ENCODE data around the gene NLRP3.
"Not testable (repeated sequence)": the region's sequence is repeated elsewhere in the genome, so short reads cannot be mapped to it uniquely, and the experiment has no call there.

Gene NLRP3

DNA sequence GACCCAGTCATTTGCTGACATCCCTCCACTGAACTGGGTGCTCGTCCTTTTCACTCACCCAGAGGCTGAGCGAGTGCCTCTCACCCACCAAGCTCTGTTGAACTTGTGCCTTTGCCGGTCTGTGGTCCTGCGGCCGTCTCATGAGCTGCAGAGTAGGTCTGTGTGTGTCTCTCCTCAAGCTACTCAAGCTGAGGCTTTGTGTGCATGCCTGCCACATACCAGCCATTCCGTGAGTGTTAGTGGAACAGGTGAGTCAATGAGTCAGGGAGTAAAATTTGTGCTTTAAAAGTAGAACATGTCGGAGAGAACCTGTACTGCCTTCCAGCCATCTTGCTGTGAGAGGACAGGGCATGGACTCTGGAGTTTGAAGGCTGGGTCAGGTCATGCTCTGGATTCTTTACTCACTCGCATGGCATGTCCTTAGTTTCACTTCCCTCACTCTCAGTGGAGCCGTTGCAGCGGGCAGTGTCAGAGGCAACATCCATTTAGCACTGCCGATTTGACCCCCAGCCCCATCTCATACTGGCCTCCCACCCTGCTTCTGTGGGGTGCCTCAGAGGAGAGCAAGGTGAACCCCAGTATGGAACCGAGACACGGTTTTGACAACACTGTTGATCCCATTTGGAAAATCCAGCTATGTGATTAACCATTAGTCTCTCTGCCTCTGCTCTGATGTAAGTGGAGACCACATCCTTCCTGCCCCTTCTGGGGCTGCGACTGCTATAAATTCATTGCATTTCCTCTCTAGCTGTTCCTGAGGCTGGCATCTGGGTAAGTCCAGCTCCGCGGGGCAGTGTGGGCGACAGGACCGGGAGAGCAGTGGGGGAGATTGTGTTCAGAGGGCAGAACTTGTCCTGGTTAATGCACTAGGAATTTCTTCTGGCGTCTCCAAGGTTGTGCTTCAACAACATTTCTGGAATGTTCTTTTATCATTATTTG is at the start of gene NLRP3:
TSS of gene NLRP3 (plus strand) at position 751 of the 939 bp plus-strand sequence. CDS start 2,628 bp downstream, outside the sequence.
- H3K27ac ChIP-seq: no peak within 1 kb of the TSS
- H3K27me3 ChIP-seq (ENCODE audit: insufficient read depth, low read depth): no peaks in the 10 kb centered on the region
- H3K4me2 ChIP-seq: no peak within 1 kb of the TSS
- no peak for TF ChIP-seq CTCF (conservative IDR thresholded peaks at IDR 0.05; ENCODE audit: low read depth, low read length)
- H2AFZ ChIP-seq (ENCODE audit: low read depth): no peak within 1 kb of the TSS
- H4K20me1 ChIP-seq (ENCODE audit: insufficient read depth): no peaks in the 10 kb centered on the region
- H3K36me3 ChIP-seq (ENCODE audit: insufficient read depth): no peaks in the 10 kb centered on the region
- no peak within 1 kb of the TSS for H3K9ac ChIP-seq
- H3K79me2 ChIP-seq (ENCODE audit: insufficient read depth, low read depth): no peaks in the 10 kb centered on the region
- H3K4me1 ChIP-seq (ENCODE audit: low read depth, poor library complexity, severe bottlenecking): peaks cover 3% of the 10 kb centered on the region
- H3K4me3 ChIP-seq (IDR thresholded peaks at IDR 0.05; ENCODE audit: insufficient read depth, low read depth, low read length): no peak within 1 kb of the TSS

DNA sequence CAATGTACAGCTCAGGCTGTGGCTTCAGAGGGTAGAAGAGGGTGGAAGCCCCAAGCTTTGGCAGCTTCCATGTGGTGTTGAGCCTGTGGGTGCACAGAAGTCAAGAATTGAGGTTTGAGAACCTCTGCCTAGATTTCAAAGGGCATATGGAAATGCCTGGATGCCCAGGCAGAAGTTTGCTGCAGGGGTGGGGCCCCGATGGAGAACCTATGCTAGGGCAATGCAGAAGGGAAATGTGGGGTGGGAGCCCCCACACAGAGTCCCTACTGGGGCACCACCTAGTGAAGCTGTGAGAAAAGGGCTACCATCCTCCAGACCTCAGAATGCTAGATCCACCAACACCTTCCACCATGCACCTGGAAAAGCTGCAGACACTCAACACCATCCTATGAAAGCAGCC is 49.6 kb upstream of the NLRP3 start:
- not testable (repeated sequence) for H3K9ac ChIP-seq; H4K20me1 ChIP-seq (ENCODE audit: insufficient read depth); H3K27ac ChIP-seq; H2AFZ ChIP-seq (ENCODE audit: low read depth); H3K27me3 ChIP-seq (ENCODE audit: insufficient read depth, low read depth); H3K36me3 ChIP-seq (ENCODE audit: insufficient read depth); H3K4me1 ChIP-seq (ENCODE audit: low read depth, poor library complexity, severe bottlenecking); H3K4me2 ChIP-seq; H3K79me2 ChIP-seq (ENCODE audit: insufficient read depth, low read depth); H3K4me3 ChIP-seq (IDR thresholded peaks at IDR 0.05; ENCODE audit: insufficient read depth, low read depth, low read length)

- no peaks in the 10 kb centered on the region for H3K36me3 ChIP-seq (ENCODE audit: insufficient read depth)
- H4K20me1 ChIP-seq (ENCODE audit: insufficient read depth): no peaks in the 10 kb centered on the region
- H2AFZ ChIP-seq (ENCODE audit: low read depth): no peak overlapping the region
- H3K27me3 ChIP-seq (ENCODE audit: insufficient read depth, low read depth): no peaks in the 10 kb centered on the region
- H3K27ac ChIP-seq: no peak overlapping the region
- TF ChIP-seq CTCF (conservative IDR thresholded peaks at IDR 0.05; ENCODE audit: low read depth, low read length): no peak
- H3K4me1 ChIP-seq (ENCODE audit: low read depth, poor library complexity, severe bottlenecking): no peaks in the 10 kb centered on the region
- no peak overlapping the region for H3K4me3 ChIP-seq (IDR thresholded peaks at IDR 0.05; ENCODE audit: insufficient read depth, low read depth, low read length)
- no peak overlapping the region for H3K9ac ChIP-seq
- H3K4me2 ChIP-seq: no peak overlapping the region
- no peaks in the 10 kb centered on the region for H3K79me2 ChIP-seq (ENCODE audit: insufficient read depth, low read depth)
Observed at GRCh38 chr1:247366926-247367645, 48.9 kb upstream of the NLRP3 start.

DNA sequence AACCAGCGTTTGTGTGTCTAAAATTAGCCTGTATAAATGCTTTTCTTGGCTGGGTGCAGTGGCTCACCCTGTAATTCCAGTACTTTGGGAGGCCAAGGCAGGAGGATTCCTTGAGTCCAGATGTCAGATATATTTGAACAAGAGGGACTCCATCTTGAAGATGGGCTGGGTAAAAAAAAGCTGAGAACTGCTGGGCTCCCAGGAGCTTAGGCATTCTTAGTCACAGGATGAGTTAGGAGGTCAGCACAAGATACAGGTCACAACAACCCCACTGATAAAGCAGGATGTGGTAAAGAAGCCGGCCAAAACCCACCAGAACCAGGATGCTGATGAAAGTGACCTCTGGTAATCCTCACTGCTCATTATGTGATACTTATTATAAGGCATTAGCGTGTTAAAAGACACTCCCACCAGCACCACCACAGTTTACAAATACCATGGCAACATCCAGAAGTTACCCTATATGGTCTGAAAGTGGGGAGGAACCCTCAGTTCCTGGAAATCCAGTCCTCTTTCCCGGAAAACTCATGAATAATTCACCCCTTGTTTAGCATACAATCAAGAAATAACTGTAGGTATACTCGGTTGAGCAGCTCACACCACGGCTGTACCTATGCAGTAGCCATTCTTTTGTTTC is 48.1 kb upstream of the NLRP3 start:
- Histone ChIP-seq H3K4me1 (ENCODE audit: low read depth, poor library complexity, severe bottlenecking) (no peaks in the 10 kb centered on the region), H3K4me3 (IDR thresholded peaks at IDR 0.05; ENCODE audit: insufficient read depth, low read depth, low read length) (no peak overlapping the region), H3K27me3 (ENCODE audit: insufficient read depth, low read depth) (no peaks in the 10 kb centered on the region), H3K36me3 (ENCODE audit: insufficient read depth) (no peaks in the 10 kb centered on the region), H3K79me2 (ENCODE audit: insufficient read depth, low read depth) (no peaks in the 10 kb centered on the region), H2AFZ (ENCODE audit: low read depth) (no peak overlapping the region), H4K20me1 (ENCODE audit: insufficient read depth) (no peaks in the 10 kb centered on the region), H3K4me2 (no peak overlapping the region), H3K27ac (no peak overlapping the region), H3K9ac (no peak overlapping the region)
- no peak for TF ChIP-seq CTCF (conservative IDR thresholded peaks at IDR 0.05; ENCODE audit: low read depth, low read length)
